Measurements from ENCODE around the gene GADD45G. TPM values are rescaled to one million over a fixed set of nuclear protein-coding genes. Genes with fewer than 3 reads are reported as not detected.

GADD45G gene
- total and polyA plus RNA-seq, 2 of the 8 experiments (the other 6 are each of a cell fraction or from before 2014, with no cell fraction given) = 7.0 to 11.4 TPM

DNA sequence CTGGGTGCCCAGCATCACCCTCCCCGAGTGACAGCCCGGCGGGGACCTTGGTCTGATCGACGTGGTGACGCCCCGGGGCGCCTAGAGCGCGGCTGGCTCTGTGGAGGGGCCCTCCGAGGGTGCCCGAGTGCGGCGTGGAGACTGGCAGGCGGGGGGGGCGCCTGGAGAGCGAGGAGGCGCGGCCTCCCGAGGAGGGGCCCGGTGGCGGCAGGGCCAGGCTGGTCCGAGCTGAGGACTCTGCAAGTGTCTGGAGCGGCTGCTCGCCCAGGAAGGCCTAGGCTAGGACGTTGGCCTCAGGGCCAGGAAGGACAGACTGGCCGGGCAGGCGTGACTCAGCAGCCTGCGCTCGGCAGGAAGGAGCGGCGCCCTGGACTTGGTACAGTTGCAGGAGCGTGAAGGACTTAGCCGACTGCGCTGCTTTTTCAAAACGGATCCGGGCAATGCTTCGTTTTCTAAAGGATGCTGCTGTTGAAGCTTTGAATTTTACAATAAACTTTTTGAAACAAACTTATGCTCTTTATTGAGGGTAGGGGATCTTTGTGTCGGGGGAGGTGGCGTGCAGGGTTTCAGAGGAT, 1.3 kb downstream of the GADD45G start:
- Histone ChIP-seq H3K4ac (replicated peaks; ENCODE audit: insufficient read length, low read depth, low read length) (no peak overlapping the region), H3K4me3 (ENCODE audit: extremely low read depth in 1 of 4, insufficient read depth in 2 of 4, low read depth in 3 of 4, low read length in 4 of 4) (peak overlapping the region; percentile 59 to 88 (median 78)), H2BK20ac (ENCODE audit: low read length) (no peak overlapping the region), H4K91ac (replicated peaks; ENCODE audit: insufficient read length, low read length) (no peak overlapping the region), H4K5ac (ENCODE audit: insufficient read length, low read depth, low read length) (no peak overlapping the region), H2BK15ac (ENCODE audit: low read length) (no peak overlapping the region), H3K18ac (ENCODE audit: extremely low read depth, low read length) (peak overlapping the region; percentile 22; the same call in 1 of the 2 replicates), H2AK5ac (ENCODE audit: low read depth, low read length) (no peak overlapping the region), H3K4me2 (ENCODE audit: insufficient read depth in 1 of 2, low read depth in 2 of 2, low read length in 2 of 2) (peak overlapping the region; percentile 52 to 98), H2BK5ac (ENCODE audit: low read depth, low read length) (peak overlapping the region; percentile 72; the same call in 1 of the 2 replicates), H3K56ac (replicated peaks; ENCODE audit: insufficient read length, low read depth, low read length) (no peak overlapping the region), H3K4me1 (replicated peaks in 1 of 4; ENCODE audit: control insufficient read depth in 3 of 4, insufficient read depth in 4 of 4, low read length in 3 of 4) (peaks cover 0 to 13% (median 9%) of the 10 kb centered on the region in 4 experiments; a peak in 6 of 7 replicates), H3K23ac (ENCODE audit: insufficient read length) (no peak overlapping the region), H3K9ac (replicated peaks in 1 of 4; ENCODE audit: extremely low read depth in 1 of 4, low read depth in 3 of 4, low read length in 3 of 4) (peak overlapping the region in 3 of 4 experiments; percentile 13 to 50 (median 48); a peak in 4 of 7 replicates), H2BK120ac (replicated peaks; ENCODE audit: low read depth, low read length) (no peak overlapping the region), H4K8ac (ENCODE audit: extremely low read depth, insufficient read depth, low read length) (no peak overlapping the region), H3K27ac (ENCODE audit: low read depth, low read length) (no peak overlapping the region), H3K79me2 (ENCODE audit: control insufficient read depth in 1 of 2, insufficient read depth in 2 of 2, low read length in 2 of 2) (peaks cover 0 to 14% of the 10 kb centered on the region in 2 experiments; a peak in 1 of 4 replicates), H3K9me3 (ENCODE audit: insufficient read depth in 2 of 2, low read depth in 1 of 2, low read length in 1 of 2) (no peaks in the 10 kb centered on the region), H2BK12ac (ENCODE audit: low read depth, low read length) (peak overlapping the region; percentile 75; the same call in 1 of the 2 replicates), H3K23me2 (ENCODE audit: low read depth, low read length) (peaks cover 22% of the 10 kb centered on the region), H3K79me1 (ENCODE audit: low read depth, low read length) (no peaks in the 10 kb centered on the region; the same call in 1 of the 2 replicates), H4K20me1 (replicated peaks in 1 of 2; ENCODE audit: control insufficient read depth in 1 of 2, insufficient read depth in 2 of 2, low read length in 2 of 2) (peaks cover 7 to 15% of the 10 kb centered on the region in 2 experiments), H3K36me3 (ENCODE audit: control insufficient read depth in 2 of 4, insufficient read depth in 4 of 4, low read length in 3 of 4) (peaks cover 0 to 22% (median 2%) of the 10 kb centered on the region in 4 experiments; a peak in 3 of 8 replicates), H2AFZ (ENCODE audit: low read length) (no peak overlapping the region), H3K14ac (ENCODE audit: insufficient read length) (no peak overlapping the region), H3K27me3 (replicated peaks in 1 of 4; ENCODE audit: control insufficient read depth in 3 of 4, extremely low read depth in 1 of 4, insufficient read depth in 3 of 4, low read length in 3 of 4) (peaks cover 0 to 18% (median 13%) of the 10 kb centered on the region in 4 experiments; a peak in 5 of 7 replicates)
- CTCF ChIA-PET (ENCODE audit: partially characterized antibody) = interaction anchor here (0.8 to 4.5 kb wide), 7 partner anchors 9 to 493 kb away, joined by 3 to 30 read pairs (median 3); no protein-coding TSS in a partner anchor
- DNase-seq (ENCODE audit: low read depth in 1 of 2, low spot score in 2 of 2) (no peak), FAIRE-seq (no peak)
- 8% methylated on average over 40 of the region's 40 CpGs; no CpG with 5 or more reads in 1 of the 2 experiments for WGBS, 2 experiments (ENCODE audit: extremely low coverage in 1 of 2, insufficient coverage in 1 of 2, insufficient read length in 1 of 2, insufficient replicate concordance in 2 of 2, low coverage in 1 of 2, low lambda C conversion rate in 2 of 2, missing lambda C conversion rate in 1 of 2)
- POLR2A ChIA-PET (ENCODE audit: partially characterized antibody) = interaction anchor here (0.8 to 6.2 kb wide), 13 partner anchors 11 to 310 kb away, joined by 3 to 107 read pairs (median 5); no protein-coding TSS in a partner anchor
- TF ChIP-seq BRCA1 (IDR thresholded peaks at IDR 0.05; ENCODE audit: low read depth, low read length) = no peak
- TF ChIP-seq JUND (IDR thresholded peaks at IDR 0.05; ENCODE audit: low read length) = 0 out of 2 replicates have a peak, but pooled peaks have one; percentile 4
- no peak for TF ChIP-seq TBP (IDR thresholded peaks at IDR 0.05; ENCODE audit: low read depth, low read length)
- no peak for TF ChIP-seq CTBP2 (IDR thresholded peaks at IDR 0.05; ENCODE audit: borderline replicate concordance, insufficient read depth, insufficient read length, low read length)
- TF ChIP-seq, protein P1, sequence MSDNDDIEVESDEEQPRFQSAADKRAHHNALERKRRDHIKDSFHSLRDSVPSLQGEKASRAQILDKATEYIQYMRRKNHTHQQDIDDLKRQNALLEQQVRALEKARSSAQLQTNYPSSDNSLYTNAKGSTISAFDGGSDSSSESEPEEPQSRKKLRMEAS (IDR thresholded peaks at IDR 0.05) = peak; percentile 32; the same call in 1 of the 2 replicates
- TF ChIP-seq EZH2 (IDR thresholded peaks at IDR 0.05; ENCODE audit: low read depth, low read length, severe bottlenecking) = peak; percentile 34
- TF ChIP-seq HDAC2 (IDR thresholded peaks at IDR 0.05; ENCODE audit: borderline replicate concordance in 1 of 2, low read depth in 2 of 2, low read length in 2 of 2) = peak in 1 of 2 experiments; percentile 20; a peak in 1 of 4 replicates
- TF ChIP-seq BACH1 (IDR thresholded peaks at IDR 0.05; ENCODE audit: low read length) = peak; percentile 70
- peak; percentile 30 for TF ChIP-seq ASH2L (IDR thresholded peaks at IDR 0.05; ENCODE audit: low read length)
